Choroid plexus epithelial cell (primary cell): ENCODE results near the gene KRTAP4-8.
"Not testable (repeated sequence)": the region's sequence is repeated elsewhere in the genome, so short reads cannot be mapped to it uniquely, and the experiment has no call there.

Experiments used
- DNase-seq: peaks from one replicate; pipeline ENCODE4 v3.0.0-alpha.2; 2010; ENCODE audit warnings: low read depth
- H3K4me3 ChIP-seq: 2 replicates; pipeline ENCODE4 v1.5.1; 2011; ENCODE audit warnings: low read depth, mild to moderate bottlenecking, control low read depth, low read length, moderate library complexity
- CTCF ChIP-seq: conservative IDR thresholded peaks from 2 replicates; pipeline ENCODE4 v1.5.1; 2011; ENCODE audit warnings: low read depth, mild to moderate bottlenecking, control low read depth, inconsistent platforms, low read length, moderate library complexity

Gene KRTAP4-8

GRCh38 chr17:41118721-41119120 is 20.8 kb upstream of the KRTAP4-8 start:
- TF ChIP-seq CTCF = no peak
- no peak for DNase-seq
- H3K4me3 ChIP-seq = no peak overlapping the region

DNA sequence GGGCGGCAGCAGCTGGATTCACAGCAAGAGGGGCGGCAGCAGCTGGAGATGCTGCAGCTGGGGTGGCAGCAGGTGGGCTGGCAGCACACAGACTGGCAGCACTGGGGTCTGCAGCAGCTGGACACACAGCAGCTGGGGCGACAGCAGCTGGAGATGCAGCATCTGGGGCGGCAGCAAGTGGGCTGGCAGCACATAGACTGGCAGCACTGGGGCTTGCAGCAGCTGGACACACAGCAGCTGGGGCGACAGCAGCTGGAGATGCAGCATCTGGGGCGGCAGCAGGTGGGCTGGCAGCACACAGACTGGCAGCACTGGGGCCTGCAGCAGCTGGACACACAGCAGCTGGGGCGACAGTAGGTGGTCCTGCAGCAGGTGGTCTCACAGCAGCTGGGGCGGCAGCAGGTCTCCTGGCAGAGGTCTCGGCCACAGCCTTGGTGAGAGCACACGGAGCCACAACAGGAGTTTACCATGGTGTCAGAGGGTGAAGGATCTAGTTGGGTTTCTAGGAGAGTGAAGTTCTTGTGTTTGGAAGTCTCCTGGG is 20.0 kb upstream of the KRTAP4-8 start, which contains the start of gene KRTAP4-11:
Gene KRTAP4-11 (minus strand): TSS at position 528 of the 541 bp plus-strand sequence. CDS start 58 bp downstream, at position 470.
- not testable (repeated sequence) for H3K4me3 ChIP-seq, DNase-seq

- no peak overlapping the region for H3K4me3 ChIP-seq
- no peak for TF ChIP-seq CTCF
- DNase-seq = no peak
Measured at GRCh38 chr17:41116297-41116696, 18.4 kb upstream of the KRTAP4-8 start.

GRCh38 chr17:41111151-41111885 is 13.4 kb upstream of the KRTAP4-8 start:
- DNase-seq = no peak
- no peak overlapping the region for H3K4me3 ChIP-seq
- no peak for TF ChIP-seq CTCF

DNA sequence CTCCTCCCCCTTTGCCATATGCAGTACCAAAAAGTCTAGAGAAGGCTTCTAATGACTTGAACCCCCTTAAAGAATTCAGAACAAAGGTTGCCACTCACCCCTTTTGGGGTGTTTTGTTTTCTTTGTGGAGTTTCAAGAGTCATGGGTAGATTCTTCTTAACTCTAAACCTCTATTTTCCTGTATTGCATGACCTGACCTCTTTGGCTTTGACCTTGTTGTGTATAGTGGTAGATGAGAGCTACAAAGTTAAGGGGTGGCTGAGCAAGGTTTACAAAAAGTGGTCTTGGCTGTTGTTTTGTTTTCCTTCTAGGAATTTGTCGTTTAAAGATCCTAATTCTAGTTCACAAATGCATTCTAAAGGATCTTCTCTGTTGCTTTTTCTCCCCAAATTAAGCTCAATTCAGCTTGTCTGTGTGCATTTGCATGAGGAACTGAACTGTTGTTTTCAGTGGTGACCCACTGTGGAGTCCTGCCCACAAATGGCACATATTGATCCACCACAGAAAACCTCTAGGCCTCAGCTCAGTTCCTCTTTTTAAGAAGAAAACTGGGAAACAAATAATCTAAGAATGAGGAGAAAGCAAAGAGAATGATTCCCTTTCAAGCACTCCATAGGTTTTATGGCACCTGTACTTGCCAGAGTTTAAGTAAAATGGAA is 10.9 kb upstream of the KRTAP4-8 start:
- not testable (repeated sequence) for H3K4me3 ChIP-seq, DNase-seq

DNA sequence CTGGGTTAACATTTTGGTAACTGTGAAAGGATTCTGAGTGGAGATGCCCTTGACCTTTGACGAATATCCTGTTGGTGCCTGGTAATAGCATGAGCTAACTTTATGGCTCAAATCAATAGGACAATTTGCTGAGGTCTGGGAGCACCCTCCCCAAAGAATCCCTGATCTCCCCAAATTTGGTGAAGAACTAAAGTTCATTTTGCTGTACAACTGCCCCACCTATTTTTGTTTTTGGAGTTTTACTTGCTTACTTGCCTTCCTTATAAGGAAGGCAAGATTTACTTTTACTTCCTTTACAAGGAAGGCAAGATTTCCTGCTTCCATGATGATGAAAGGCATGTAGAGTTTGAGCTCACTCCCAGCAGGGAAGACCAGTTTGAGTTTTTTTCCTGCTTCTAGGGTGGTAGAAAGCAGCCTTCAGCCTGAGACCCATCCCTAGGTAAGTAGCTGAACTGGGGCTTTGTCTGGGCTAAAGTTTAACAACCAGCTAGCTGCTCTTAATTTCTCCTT is 10.1 kb upstream of the KRTAP4-8 start:
- H3K4me3 ChIP-seq = no peak overlapping the region
- DNase-seq = no peak
- TF ChIP-seq CTCF = no peak

- H3K4me3 ChIP-seq, DNase-seq: not testable (repeated sequence)
Measured at GRCh38 chr17:41105347-41105746, 7.4 kb upstream of the KRTAP4-8 start, which contains the start of gene KRTAP4-9. Gene KRTAP4-9 (plus strand): TSS chr17:41105389. CDS start chr17:41105389, 0 bp downstream.

- DNase-seq, H3K4me3 ChIP-seq: not testable (repeated sequence)
Measured at GRCh38 chr17:41104386-41105038, 6.6 kb upstream of the KRTAP4-8 start.
